ENCODE data around the gene OCIAD1.

- TF ChIP-seq CTCF (IDR thresholded peaks at IDR 0.05; ENCODE audit: low read depth, low read length, missing input control), result no peak
- TF ChIP-seq JUND (IDR thresholded peaks at IDR 0.05), result no peak
- no peak for TF ChIP-seq TAF1 (conservative IDR thresholded peaks at IDR 0.05)
- TF ChIP-seq SP1 (IDR thresholded peaks at IDR 0.05), result no peak
- TF ChIP-seq, protein P1, sequence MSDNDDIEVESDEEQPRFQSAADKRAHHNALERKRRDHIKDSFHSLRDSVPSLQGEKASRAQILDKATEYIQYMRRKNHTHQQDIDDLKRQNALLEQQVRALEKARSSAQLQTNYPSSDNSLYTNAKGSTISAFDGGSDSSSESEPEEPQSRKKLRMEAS (IDR thresholded peaks at IDR 0.05), result no peak
- no peak for TF ChIP-seq REST (IDR thresholded peaks at IDR 0.05)
- TF ChIP-seq HNF4G (IDR thresholded peaks at IDR 0.05), result no peak
- TF ChIP-seq RAD21 (IDR thresholded peaks at IDR 0.05), result no peak
- no peak for TF ChIP-seq ZBTB33 (IDR thresholded peaks at IDR 0.05)
- TF ChIP-seq GABPA (IDR thresholded peaks at IDR 0.05 in 1 of 2, conservative IDR thresholded peaks at IDR 0.05 in 1 of 2), result no peak
- no peak for TF ChIP-seq EGR1 (IDR thresholded peaks at IDR 0.05; ENCODE audit: low read depth in 2 of 2)
These were observed 18.0 kb upstream of the OCIAD1 start for GRCh38 chr4:48812866-48813265.

Measured in liver (tissue), 3 donors.